Measurements from ENCODE around the gene SLC38A10.

- TF ChIP-seq CTCF (conservative IDR thresholded peaks at IDR 0.05; ENCODE audit: low read depth, low read length) (no peak), SMC3 (IDR thresholded peaks at IDR 0.05; ENCODE audit: low read depth, low read length) (no peak), RAD21 (IDR thresholded peaks at IDR 0.05; ENCODE audit: low read length) (no peak)
Observed at GRCh38 chr17:81302861-81303333, 7.8 kb upstream of the SLC38A10 start.

Data from IMR-90 (cell line).